Testis (tissue), 3 donors: Measurements from ENCODE around the gene GCC1. TPM values are rescaled to one million over a fixed set of nuclear protein-coding genes. Genes with fewer than 3 reads are reported as not detected.
"Not testable (repeated sequence)": the region's sequence is repeated elsewhere in the genome, so short reads cannot be mapped to it uniquely, and the experiment has no call there.

Experiments used
- DNase-seq: peaks from one replicate; pipeline ENCODE4 v3.0.0-alpha.2; 2019
- H3K27ac ChIP-seq, 2 donors: fragments of 200-600 bp; sonication (generic); one replicate each; pipeline ENCODE4 v1.5.1; 2019
- H3K27me3 ChIP-seq: fragments of 200-600 bp; sonication (generic); one replicate; pipeline ENCODE4 v1.5.1; 2019
- H3K36me3 ChIP-seq: fragments of 200-600 bp; sonication (generic); one replicate; pipeline ENCODE4 v1.5.1; 2017; ENCODE audit warnings: low read depth; ENCODE audit errors: missing control alignments
- H3K4me1 ChIP-seq: fragments of 200-600 bp; sonication (generic); one replicate; pipeline ENCODE4 v1.5.1; 2019
- H3K4me3 ChIP-seq, 2 donors: fragments of 200-600 bp; sonication (generic); one replicate each; pipeline ENCODE4 v1.5.1; 2017 to 2019
- H3K9me3 ChIP-seq: fragments of 200-600 bp; sonication (generic); one replicate; pipeline ENCODE4 v1.5.1; 2017
- CTCF ChIP-seq, 3 experiments: fragments of 450-650 bp in 2 of 3; fragments of 200-600 bp in 1 of 3; sonication (generic) in 1 of 3; IDR thresholded peaks; one replicate each; pipeline ENCODE4 v1.5.1; 2016 to 2019; ENCODE audit warnings: antibody characterized with exemption in 3 of 3, mild to moderate bottlenecking in 2 of 3, moderate library complexity in 1 of 3
- POLR2A ChIP-seq: fragments of 450-650 bp; IDR thresholded peaks from one replicate; pipeline ENCODE4 v1.6.1; 2017; ENCODE audit warnings: antibody characterized with exemption, mild to moderate bottlenecking, moderate library complexity
- WGBS, 2 donors: methylation state at CpG; one replicate each; pipeline ENCODE4 v1.1.5; 2018; 5-methylcytosine and 5-hydroxymethylcytosine counted together
- intact Hi-C: fragments of 100-400 bp; cut with DNase I; formaldehyde crosslinking; loops from one replicate; pipeline ENCODE4 v1.15.1; 2023; ENCODE audit warnings: low total_unique reads
- polyA plus RNA-seq: library from polyadenylated mRNA; stranded (reverse); fragments of 350-450 nt; fragmentation: Illumina TruSeq; extraction: RNeasy Lipid Tissue Mini Kit (QIAGEN cat#74804); gene quantifications from one replicate; pipeline ENCODE4 v1.2.3, GENCODE V29; 2014; ENCODE audit warnings: low read depth, low replicate concordance; ENCODE audit not compliant: insufficient read depth
- total RNA-seq, 2 donors: library from RNA; depleted of rRNA; stranded (reverse); fragments of >200 nt; gene quantifications; one replicate each; pipeline ENCODE4 v1.2.3, GENCODE V29; 2016

Gene GCC1
- total and polyA plus RNA-seq, 3 donors from 2014 or later: 35.6 to 39.0 (median 38.1) TPM

- Histone ChIP-seq H3K4me3 (no peak overlapping the region), H3K27me3 (no peaks in the 10 kb centered on the region), H3K9me3 (no peaks in the 10 kb centered on the region), H3K27ac (no peak overlapping the region), H3K36me3 (no peaks in the 10 kb centered on the region), H3K4me1 (no peaks in the 10 kb centered on the region)
- intact Hi-C loops: no loop called here
- 74 to 75% methylated on average over 3 of the region's 3 CpGs for WGBS, 2 donors
- no peak for DNase-seq
- no peak for TF ChIP-seq POLR2A
- TF ChIP-seq CTCF (IDR thresholded peaks at IDR 0.05): no peak
Observed at GRCh38 chr7:127571741-127572505, 13.5 kb downstream of the GCC1 start.

GRCh38 chr7:127568034-127568433 is 17.4 kb downstream of the GCC1 start:
- H3K27me3 ChIP-seq, H3K4me3 ChIP-seq, intact Hi-C loops, H3K36me3 ChIP-seq, H3K27ac ChIP-seq, DNase-seq, H3K9me3 ChIP-seq, H3K4me1 ChIP-seq: not testable (repeated sequence)
- WGBS, 2 donors: no CpG with 5 or more reads among the region's 3 CpGs

GRCh38 chr7:127566242-127566641 is 19.2 kb downstream of the GCC1 start:
- no peak overlapping the region for H3K4me3 ChIP-seq
- no peak for DNase-seq
- no peak for TF ChIP-seq CTCF (IDR thresholded peaks at IDR 0.05)
- no peak for TF ChIP-seq POLR2A
- no peak overlapping the region for H3K27ac ChIP-seq
- WGBS, 2 donors: 85 to 90% methylated on average over 3 of the region's 3 CpGs
- no peaks in the 10 kb centered on the region for H3K4me1 ChIP-seq
- no peaks in the 10 kb centered on the region for H3K36me3 ChIP-seq
- no peaks in the 10 kb centered on the region for H3K9me3 ChIP-seq
- no peaks in the 10 kb centered on the region for H3K27me3 ChIP-seq
- intact Hi-C loops: no loop called here

GRCh38 chr7:127557803-127558202 is 27.6 kb downstream of the GCC1 start:
- TF ChIP-seq CTCF (IDR thresholded peaks at IDR 0.05) (no peak), POLR2A (no peak)
- WGBS, 2 donors: 73 to 87% methylated on average over 2 of the region's 2 CpGs
- no peak overlapping the region for H3K27ac ChIP-seq
- intact Hi-C loops: no loop called here
- H3K9me3 ChIP-seq: no peaks in the 10 kb centered on the region
- H3K27me3 ChIP-seq: no peaks in the 10 kb centered on the region
- no peaks in the 10 kb centered on the region for H3K36me3 ChIP-seq
- no peaks in the 10 kb centered on the region for H3K4me1 ChIP-seq
- no peak for DNase-seq
- H3K4me3 ChIP-seq: no peak overlapping the region

- no peaks in the 10 kb centered on the region for H3K36me3 ChIP-seq
- H3K4me3 ChIP-seq: no peak overlapping the region
- TF ChIP-seq CTCF (IDR thresholded peaks at IDR 0.05) (no peak), POLR2A (no peak)
- WGBS, 2 donors: 75 to 85% methylated on average over 2 of the region's 2 CpGs
- intact Hi-C loops: no loop called here
- no peaks in the 10 kb centered on the region for H3K9me3 ChIP-seq
- no peaks in the 10 kb centered on the region for H3K4me1 ChIP-seq
- H3K27me3 ChIP-seq: no peaks in the 10 kb centered on the region
- DNase-seq: no peak
- no peak overlapping the region for H3K27ac ChIP-seq
Observed at GRCh38 chr7:127556404-127556803, 29.0 kb downstream of the GCC1 start.
